Epidermal melanocyte (primary cell): ENCODE measurements around the gene GRIN2C.
A peak's percentile ranks its signal among the peaks of the same experiment; 100 is the strongest.

ENCODE experiments used
- DNase-seq: peaks from one replicate; pipeline ENCODE4 v3.0.0; 2011; ENCODE audit warnings: low spot score; ENCODE audit not compliant: insufficient read length

Gene GRIN2C

DNA sequence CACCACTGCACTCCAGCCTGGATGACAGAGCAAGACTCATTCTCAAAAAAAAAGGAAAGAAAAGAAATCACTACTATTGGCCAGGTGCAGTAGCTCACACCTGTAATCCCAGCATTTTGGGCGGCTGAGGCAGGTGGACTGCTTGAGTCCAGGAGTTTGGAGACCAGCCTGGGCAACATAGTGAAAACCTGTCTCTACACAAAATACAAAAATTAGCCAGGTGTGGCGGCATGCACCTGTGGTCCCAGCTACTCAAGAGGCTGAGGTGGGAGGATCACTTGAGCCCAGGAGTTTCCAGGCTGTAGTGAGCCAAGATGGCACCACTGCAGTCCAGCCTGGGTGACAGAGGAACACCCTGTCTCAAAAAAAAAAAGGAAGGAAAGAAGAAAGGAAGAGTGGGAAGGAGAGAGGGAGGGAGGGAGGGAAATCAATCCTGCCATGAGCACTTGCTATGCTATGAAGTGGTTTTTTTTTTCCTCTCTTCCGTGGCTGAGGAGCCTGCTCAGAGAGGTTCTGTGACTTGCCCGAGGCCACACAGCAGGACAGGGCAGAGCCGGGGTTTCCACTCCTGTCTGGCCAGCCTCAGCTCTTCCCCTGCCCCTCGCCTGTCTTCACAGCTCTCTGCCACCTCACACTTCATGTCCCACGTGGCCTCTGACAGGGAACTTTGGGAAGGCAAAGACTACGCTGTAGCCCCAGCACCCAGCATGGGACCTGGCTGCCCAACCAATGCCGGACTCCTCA lies 10.9 kb downstream of the GRIN2C start:
- DNase-seq = no peak

- DNase-seq = no peak
These were observed 13.1 kb downstream of the GRIN2C start for GRCh38 chr17:74846621-74847020.

DNA sequence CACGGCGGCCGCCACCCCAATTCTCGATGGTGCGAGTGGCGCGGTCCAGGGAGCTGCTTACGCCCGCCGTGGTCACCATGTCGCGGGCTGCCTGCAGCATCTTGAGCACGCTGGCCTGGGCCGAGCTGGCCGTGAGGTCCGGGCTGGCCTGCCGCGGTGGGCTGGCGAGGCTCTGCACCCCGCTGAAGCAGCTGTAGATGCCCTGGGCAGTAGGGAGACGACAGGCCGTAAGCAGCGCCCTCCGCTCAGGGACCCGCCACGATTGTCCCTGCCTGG lies 16.4 kb downstream of the GRIN2C start:
- no peak for DNase-seq

GRCh38 chr17:74842599-74843351 lies 16.9 kb downstream of the GRIN2C start:
- DNase-seq = no peak

DNA sequence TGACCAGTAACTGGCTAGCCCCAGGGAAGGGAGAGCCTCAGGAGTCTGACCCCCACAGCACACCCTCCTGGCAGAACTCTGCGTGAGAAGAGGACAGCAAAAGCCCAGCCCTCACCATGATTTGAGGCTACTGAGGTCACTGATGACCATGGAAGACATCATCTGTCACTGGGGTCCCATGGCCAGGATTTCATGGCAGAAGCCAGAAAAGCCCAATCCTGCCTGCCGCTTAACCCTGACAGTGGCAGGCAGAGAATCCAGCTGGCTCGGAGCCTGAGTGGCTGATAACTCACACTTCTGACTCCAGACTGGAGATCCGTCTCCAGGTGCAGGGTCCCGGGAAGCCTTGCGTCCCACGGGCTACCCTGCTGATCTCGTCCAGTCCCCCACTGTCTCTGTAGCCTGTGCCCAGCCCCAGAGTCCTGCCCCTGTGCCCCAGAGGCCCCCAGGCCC lies 17.5 kb downstream of the GRIN2C start:
- no peak for DNase-seq

- DNase-seq = peak; percentile 83
These were observed 18.6 kb downstream of the GRIN2C start for GRCh38 chr17:74840989-74841666.

- no peak for DNase-seq
These were observed 19.5 kb downstream of the GRIN2C start for GRCh38 chr17:74839990-74840852.

GRCh38 chr17:74838274-74838673 lies 21.4 kb downstream of the GRIN2C start:
- DNase-seq = no peak

GRCh38 chr17:74836691-74837467 lies 22.8 kb downstream of the GRIN2C start:
- no peak for DNase-seq

GRCh38 chr17:74836191-74836590 lies 23.5 kb downstream of the GRIN2C start:
- DNase-seq = no peak

DNA sequence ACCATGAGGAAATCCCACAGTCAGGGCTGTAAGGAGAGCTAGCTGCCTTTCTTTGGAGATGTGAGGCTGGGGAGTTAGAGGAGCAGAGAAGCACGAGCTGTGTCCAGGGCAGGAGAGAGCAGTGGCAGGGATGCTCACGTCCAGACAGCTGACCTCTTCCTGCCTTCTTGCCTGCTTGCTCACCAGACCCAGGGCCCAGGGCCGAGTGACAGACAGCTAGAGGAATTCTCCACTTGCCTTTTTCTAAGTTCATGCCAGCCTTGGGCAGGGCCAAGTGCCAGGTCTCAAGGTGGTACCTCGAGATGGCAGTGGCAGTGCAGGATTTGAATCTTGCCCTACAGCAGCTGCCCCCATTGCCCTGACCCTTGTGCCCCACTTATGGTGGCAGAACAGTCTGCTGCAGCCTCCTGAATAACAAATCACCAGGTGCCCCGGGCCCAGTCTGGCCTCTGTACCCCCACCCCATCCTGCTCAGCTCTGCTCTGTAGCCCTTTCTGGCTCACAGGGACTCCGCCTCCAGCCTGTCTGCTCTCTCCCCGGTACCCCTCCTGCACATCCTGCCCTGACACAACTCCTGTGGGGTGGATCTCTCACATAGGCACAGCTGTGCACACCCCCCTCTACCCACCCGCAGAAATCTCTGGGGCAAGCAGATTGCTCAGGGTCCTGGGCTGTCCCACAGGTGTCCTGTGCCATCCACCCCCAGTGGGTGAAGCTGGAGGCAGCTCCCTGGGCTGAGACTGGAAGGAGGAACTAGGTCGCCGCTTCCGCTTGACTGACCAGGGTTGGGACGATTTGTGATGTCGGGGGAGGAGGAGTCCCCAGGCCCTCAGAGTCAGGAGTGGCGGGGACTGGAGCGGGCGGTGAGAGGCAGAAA lies 25.9 kb downstream of the GRIN2C start:
- DNase-seq = no peak

DNA sequence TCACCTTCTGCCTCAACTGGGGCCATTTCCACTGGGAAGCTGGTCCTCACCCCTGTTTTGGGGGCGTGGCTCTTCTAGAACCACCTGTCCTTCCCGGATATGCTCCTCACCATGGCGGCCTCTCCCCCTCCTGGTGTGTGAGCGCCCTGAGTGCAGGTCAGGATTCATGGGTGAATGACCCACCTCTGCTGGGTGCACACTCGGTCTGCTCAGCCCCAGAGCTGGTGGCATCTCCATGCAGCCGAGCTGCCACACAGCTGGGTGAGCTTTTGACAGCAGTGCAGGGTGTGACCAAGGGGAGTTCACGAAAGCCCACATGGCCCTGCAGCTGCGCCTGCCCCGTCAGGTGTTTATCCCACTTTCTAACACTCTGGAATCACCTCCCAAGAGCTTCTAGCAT lies 27.3 kb downstream of the GRIN2C start:
- DNase-seq = no peak

GRCh38 chr17:74831444-74832146 lies 28.1 kb downstream of the GRIN2C start:
- DNase-seq = no peak

DNA sequence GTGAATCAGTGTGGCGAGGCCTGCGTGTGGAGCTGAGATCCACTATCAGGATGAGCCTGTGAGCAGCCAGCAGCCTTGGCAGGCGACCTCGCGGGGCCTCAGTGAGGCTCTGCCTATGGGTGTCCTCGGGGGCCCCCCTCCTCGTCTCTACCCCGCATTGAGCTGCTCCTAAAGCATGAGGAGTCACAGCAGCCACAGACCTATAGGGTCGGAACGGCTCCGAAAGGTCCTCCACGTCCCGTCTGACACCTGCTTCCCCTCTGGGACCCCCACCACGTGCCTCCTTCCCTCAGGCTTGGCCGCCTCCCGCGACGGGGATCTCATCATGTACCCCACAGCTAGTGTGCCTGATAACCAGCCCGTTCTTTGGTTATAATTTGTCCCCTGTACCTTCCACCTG lies 28.8 kb downstream of the GRIN2C start:
- no peak for DNase-seq

DNA sequence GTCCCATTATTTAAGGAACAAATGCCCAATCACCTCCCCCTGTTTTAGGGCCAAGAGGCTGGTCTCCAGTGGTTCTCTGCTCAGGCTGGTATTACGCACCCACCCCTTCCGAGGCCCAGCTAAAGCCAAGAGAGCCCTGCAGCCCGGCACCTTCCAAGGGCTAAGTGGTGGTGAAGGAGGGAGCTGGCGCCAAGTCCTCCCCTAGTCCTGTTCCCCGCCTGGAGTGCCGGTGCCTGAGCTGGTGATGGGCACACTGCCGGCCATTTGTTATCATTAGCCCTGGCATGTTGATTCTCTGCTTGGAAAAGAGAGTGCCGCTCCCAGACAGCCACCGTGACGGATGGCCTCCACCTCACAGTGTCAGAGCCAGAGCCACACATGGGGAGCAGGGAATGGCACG lies 31.9 kb downstream of the GRIN2C start:
- DNase-seq = no peak

DNA sequence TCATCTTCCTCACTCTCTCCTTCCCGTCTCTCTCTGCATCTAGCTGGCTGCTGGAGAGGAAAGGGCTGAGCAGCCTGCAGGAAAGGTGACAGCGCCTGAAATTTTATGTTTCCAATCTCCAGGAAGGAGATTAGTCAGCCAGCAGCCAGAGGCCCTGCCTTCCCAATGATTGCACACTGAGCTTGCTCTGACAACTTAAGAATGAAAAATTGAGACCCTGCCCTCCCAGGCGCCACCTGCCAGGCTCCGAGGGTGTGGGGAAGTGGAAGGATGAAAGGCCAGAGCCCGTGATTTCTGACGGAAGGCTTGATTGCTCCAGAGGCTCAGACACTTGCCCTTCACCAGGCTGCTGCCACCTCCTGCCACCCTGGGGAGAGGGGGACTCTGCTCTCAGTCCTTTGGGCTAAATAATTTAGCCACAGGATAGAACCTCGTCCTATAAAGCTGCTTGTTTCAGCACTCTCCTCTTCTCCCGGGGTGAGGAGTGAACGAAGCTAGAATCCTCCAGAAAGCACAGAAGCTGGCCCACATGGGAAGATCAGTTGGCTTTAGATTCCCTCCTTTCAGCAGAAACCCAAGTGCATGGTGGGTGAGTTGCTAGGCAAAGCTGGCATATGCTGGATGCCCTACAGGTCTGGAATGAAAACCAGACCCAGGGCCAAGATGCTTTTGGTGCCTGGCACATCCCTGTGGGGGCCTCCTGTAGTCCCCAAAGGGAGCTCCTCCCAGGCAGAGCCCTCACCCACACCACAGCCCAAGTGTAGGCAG lies 33.5 kb downstream of the GRIN2C start:
- no peak for DNase-seq

GRCh38 chr17:74824961-74825627 lies 34.6 kb downstream of the GRIN2C start:
- no peak for DNase-seq

- peak; percentile 38 for DNase-seq
These were observed 36.7 kb downstream of the GRIN2C start for GRCh38 chr17:74822939-74823367.
